Skeletal muscle tissue (tissue), 4 donors: ENCODE results near the gene BOD1L1. TPM values are rescaled to one million over a fixed set of nuclear protein-coding genes. Genes with fewer than 3 reads are reported as not detected.

ENCODE experiments used
- H3K27ac ChIP-seq: one replicate; pipeline ENCODE4 v1.7.0; 2013; ENCODE audit warnings: mild to moderate bottlenecking, low read depth, low read length, inconsistent platforms
- H3K27me3 ChIP-seq, 3 donors: one replicate each; pipeline ENCODE4 v1.7.0; 2013; ENCODE audit warnings: low read length in 3 of 3; ENCODE audit not compliant: control insufficient read depth in 3 of 3, insufficient read depth in 3 of 3
- H3K36me3 ChIP-seq, 3 donors: one replicate each; pipeline ENCODE4 v1.7.0; 2013; ENCODE audit warnings: low read length in 3 of 3; ENCODE audit not compliant: control insufficient read depth in 3 of 3, insufficient read depth in 3 of 3
- H3K4me1 ChIP-seq, 3 donors: one replicate each; pipeline ENCODE4 v1.7.0; 2013; ENCODE audit warnings: low read length in 3 of 3, mild to moderate bottlenecking in 3 of 3; ENCODE audit not compliant: control insufficient read depth in 3 of 3, insufficient read depth in 3 of 3
- H3K4me3 ChIP-seq, 3 donors: one replicate each; pipeline ENCODE4 v1.7.0; 2013; ENCODE audit warnings: low read length in 3 of 3
- H3K9ac ChIP-seq, 3 donors: one replicate each; pipeline ENCODE4 v1.7.0; 2013; ENCODE audit warnings: low read length in 3 of 3, mild to moderate bottlenecking in 3 of 3, moderate library complexity in 2 of 3, low read depth in 1 of 3
- H3K9me3 ChIP-seq, 3 donors: one replicate each; pipeline ENCODE4 v1.7.0; 2013; ENCODE audit warnings: low read length in 3 of 3; ENCODE audit not compliant: control insufficient read depth in 3 of 3
- total RNA-seq: library from RNA; depleted of rRNA; stranded (reverse); fragments of >200 nt; gene quantifications from one replicate; pipeline ENCODE4 v1.2.3, GENCODE V29; 2014
- donor health status: Osteomylitis.

Gene BOD1L1
- total RNA-seq, 1 donor from 2014 or later: 15.1 TPM

GRCh38 chr4:13653766-13654161 lies 26.2 kb upstream of the BOD1L1 start:
- Histone ChIP-seq H3K4me3 (no peak overlapping the region), H3K9me3 (no peaks in the 10 kb centered on the region), H3K36me3 (no peaks in the 10 kb centered on the region), H3K27ac (no peak overlapping the region), H3K4me1 (peaks cover 4 to 7% (median 6%) of the 10 kb centered on the region in 3 donors), H3K9ac (no peak overlapping the region), H3K27me3 (peaks cover 0 to 12% (median 0%) of the 10 kb centered on the region in 3 donors)

GRCh38 chr4:13647031-13647430 lies 19.5 kb upstream of the BOD1L1 start:
- Histone ChIP-seq H3K36me3 (no peaks in the 10 kb centered on the region), H3K9me3 (no peaks in the 10 kb centered on the region), H3K4me3 (no peak overlapping the region), H3K9ac (no peak overlapping the region), H3K4me1 (no peaks in the 10 kb centered on the region), H3K27me3 (no peaks in the 10 kb centered on the region), H3K27ac (no peak overlapping the region)

- Histone ChIP-seq H3K27ac (no peak overlapping the region), H3K9ac (no peak overlapping the region)
These were observed 17.6 kb upstream of the BOD1L1 start for GRCh38 chr4:13645075-13645474.

DNA sequence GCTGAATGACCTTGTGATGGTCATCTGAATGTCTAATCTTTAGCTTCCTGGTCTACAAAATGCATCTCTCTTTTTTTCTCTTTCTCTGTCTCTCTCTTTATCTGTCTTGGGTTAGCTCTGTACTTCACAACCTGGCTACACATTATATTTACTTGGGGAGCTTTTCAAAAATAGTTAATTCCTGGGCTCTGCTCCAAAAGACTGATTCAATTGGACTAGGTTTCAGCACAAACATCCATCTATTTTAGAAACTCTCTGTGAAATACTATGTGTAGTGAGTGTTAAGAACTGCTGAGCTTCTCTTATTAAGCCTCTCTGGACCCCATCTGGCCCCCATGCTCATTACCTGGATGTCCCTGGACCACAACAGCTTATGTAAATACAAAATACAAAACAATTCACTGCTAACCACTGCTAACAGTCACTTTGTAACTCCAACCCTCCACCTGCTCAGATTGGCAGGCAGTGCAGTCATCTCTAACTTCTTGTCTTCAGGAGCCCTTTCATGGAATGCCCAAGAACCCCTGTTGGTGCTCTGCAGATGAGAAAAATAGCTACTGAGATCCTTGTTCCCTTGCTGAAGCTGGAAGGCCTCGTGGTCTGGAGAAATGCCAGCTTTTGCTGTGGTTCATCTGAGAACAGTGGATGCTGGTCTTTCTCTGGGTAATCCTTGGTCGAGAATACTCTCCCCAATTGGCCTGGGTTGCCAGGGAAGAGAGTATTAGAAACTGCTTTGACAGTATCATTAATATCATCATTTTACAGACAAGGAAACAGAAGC lies 14.8 kb upstream of the BOD1L1 start:
- no peak overlapping the region for H3K4me3 ChIP-seq
- no peak overlapping the region for H3K9ac ChIP-seq
- H3K36me3 ChIP-seq: no peaks in the 10 kb centered on the region
- H3K9me3 ChIP-seq: no peaks in the 10 kb centered on the region
- no peak overlapping the region for H3K27ac ChIP-seq
- no peaks in the 10 kb centered on the region for H3K4me1 ChIP-seq
- no peaks in the 10 kb centered on the region for H3K27me3 ChIP-seq

More at GRCh38 chr4:13645075-13645474, 17.6 kb upstream of the BOD1L1 start:
- Histone ChIP-seq H3K4me3 (no peak overlapping the region), H3K9me3 (no peaks in the 10 kb centered on the region), H3K4me1 (no peaks in the 10 kb centered on the region), H3K36me3 (no peaks in the 10 kb centered on the region), H3K27me3 (no peaks in the 10 kb centered on the region)

DNA sequence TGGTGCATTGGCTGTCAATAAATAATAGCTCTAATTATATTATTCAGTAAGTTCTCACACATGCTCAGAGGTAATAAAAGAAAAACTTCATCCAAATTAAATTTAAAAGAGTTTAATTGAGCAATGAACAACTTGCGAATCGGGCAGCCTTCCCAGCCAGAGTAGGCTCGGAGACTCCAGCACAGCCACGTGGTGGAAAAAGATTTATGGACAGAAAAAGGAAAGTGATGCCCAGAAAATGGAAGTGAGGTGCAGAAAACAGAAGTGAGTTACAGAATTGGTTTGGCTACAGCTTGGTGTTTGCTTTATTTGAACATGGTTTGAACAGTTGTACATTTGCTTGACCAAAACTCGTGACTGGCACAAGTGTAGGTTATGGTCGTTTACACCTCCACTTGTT lies 13.6 kb upstream of the BOD1L1 start:
- Histone ChIP-seq H3K27ac (no peak overlapping the region), H3K4me3 (no peak overlapping the region), H3K36me3 (no peaks in the 10 kb centered on the region), H3K27me3 (no peaks in the 10 kb centered on the region), H3K9ac (no peak overlapping the region), H3K9me3 (no peaks in the 10 kb centered on the region), H3K4me1 (no peaks in the 10 kb centered on the region)

- Histone ChIP-seq H3K4me3 (no peak overlapping the region), H3K27ac (no peak overlapping the region), H3K27me3 (no peaks in the 10 kb centered on the region), H3K4me1 (no peaks in the 10 kb centered on the region), H3K36me3 (no peaks in the 10 kb centered on the region), H3K9me3 (no peaks in the 10 kb centered on the region), H3K9ac (no peak overlapping the region)
These were observed 12.8 kb upstream of the BOD1L1 start for GRCh38 chr4:13640149-13640940.

GRCh38 chr4:13635286-13635799 lies 7.8 kb upstream of the BOD1L1 start:
- H3K9me3 ChIP-seq: no peaks in the 10 kb centered on the region
- H3K27ac ChIP-seq: no peak overlapping the region
- H3K4me3 ChIP-seq: no peak overlapping the region
- H3K4me1 ChIP-seq: no peaks in the 10 kb centered on the region
- no peaks in the 10 kb centered on the region for H3K36me3 ChIP-seq
- no peak overlapping the region for H3K9ac ChIP-seq
- H3K27me3 ChIP-seq: no peaks in the 10 kb centered on the region

GRCh38 chr4:13633671-13634070 lies 6.1 kb upstream of the BOD1L1 start:
- Histone ChIP-seq H3K36me3 (no peaks in the 10 kb centered on the region), H3K27ac (no peak overlapping the region), H3K4me1 (peaks cover 0 to 5% (median 1%) of the 10 kb centered on the region in 3 donors), H3K9ac (no peak overlapping the region), H3K4me3 (no peak overlapping the region), H3K27me3 (no peaks in the 10 kb centered on the region), H3K9me3 (no peaks in the 10 kb centered on the region)

DNA sequence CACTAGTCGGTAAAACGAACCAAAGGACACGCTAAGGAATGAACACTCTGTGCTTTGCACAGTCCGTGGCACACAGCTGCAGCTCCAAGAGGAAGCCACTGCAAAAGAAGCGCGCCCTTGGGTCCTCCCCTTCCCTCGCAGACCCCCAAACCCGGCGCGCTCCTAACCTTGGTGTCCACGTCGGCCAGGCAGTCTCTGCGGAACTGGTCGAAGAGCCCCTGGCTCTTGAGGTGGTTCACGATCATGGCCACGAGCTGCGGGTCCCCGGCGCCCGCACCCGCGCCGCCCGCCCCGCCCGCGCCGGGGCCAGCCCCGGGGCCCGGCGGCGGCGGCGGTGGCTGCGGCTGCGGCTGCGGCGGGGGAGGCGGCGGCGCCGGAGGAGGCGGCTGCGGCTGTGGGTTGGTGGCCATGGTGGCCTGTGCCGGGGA lies 333 bp downstream of the BOD1L1 start:
- Histone ChIP-seq H3K9ac (peak overlapping the region; percentile 97 to 99 (median 97)), H3K4me3 (peak overlapping the region; percentile 97 to 99 (median 97)), H3K36me3 (no peaks in the 10 kb centered on the region), H3K9me3 (no peaks in the 10 kb centered on the region), H3K27ac (peak overlapping the region; percentile 91), H3K4me1 (peaks cover 11 to 30% (median 21%) of the 10 kb centered on the region in 3 donors), H3K27me3 (no peaks in the 10 kb centered on the region)
